A549 (cell line): ENCODE measurements around the gene SLC4A4. TPM values are rescaled to one million over a fixed set of nuclear protein-coding genes. Genes with fewer than 3 reads are reported as not detected.

Experiments
- ATAC-seq, 2 experiments: fragments of 200-7000 bp in 1 of 2; fragments of >200 bp in 1 of 2; cut with Nextera tagmentation in 1 of 2; cut with Tn5 transposase in 1 of 2; 3 replicates each; pipeline versions ENCODE4 v1.8.0 to v1.9.1; 2018 to 2020; ENCODE audit warnings: mild to moderate bottlenecking in 1 of 2, moderate library complexity in 1 of 2
- CTCF ChIA-PET: fragments of 300-600 bp; sonication (Branson Sonifier 250); formaldehyde crosslinking; extraction: SDS; loops from one replicate; lab custom pipeline; 2021; ENCODE audit warnings: antibody characterized with exemption, inconsistent platforms; lab: Yijun Ruan, JAX
- POLR2A ChIA-PET: fragments of 350-600 bp; formaldehyde crosslinking; extraction: SDS; loops from one replicate; lab custom pipeline; 2021; ENCODE audit warnings: antibody characterized with exemption, inconsistent platforms; lab: Yijun Ruan, JAX
- DNase-seq, 2 experiments: peaks; one replicate each; pipeline versions ENCODE4 v3.0.0 to v3.0.0-alpha.2; 2011 to 2016; ENCODE audit warnings: low read depth in 1 of 2, low spot score in 1 of 2
- FAIRE-seq: peaks from 2 replicates; lab custom pipeline; 2011; peaks lifted over from hg19 to GRCh38; lab: Jason Lieb, UNC
- H3K27ac ChIP-seq, 2 experiments: fragments of >200 bp; sonication (Bioruptor Twin); formaldehyde crosslinking; 3 replicates each; pipeline ENCODE4 v1.5.1; 2016 to 2017
- H3K4me1 ChIP-seq: fragments of >200 bp; sonication (Bioruptor Twin); formaldehyde crosslinking; 3 replicates; pipeline ENCODE4 v1.6.1; 2016
- H3K4me2 ChIP-seq: fragments of >200 bp; sonication (Bioruptor Twin); formaldehyde crosslinking; 3 replicates; pipeline ENCODE4 v1.6.1; 2016
- H3K4me3 ChIP-seq: fragments of >200 bp; sonication (Bioruptor Twin); formaldehyde crosslinking; 3 replicates; pipeline ENCODE4 v1.5.1; 2016
- H3K9me3 ChIP-seq: fragments of >200 bp; sonication (Bioruptor Twin); formaldehyde crosslinking; 3 replicates; pipeline ENCODE4 v1.6.1; 2016
- CBX8 ChIP-seq: fragments of 200-600 bp; sonication (generic); IDR thresholded peaks from 2 replicates; pipeline ENCODE4 v1.6.1; 2016
- EHF ChIP-seq: fragments of 250-450 bp; sonication (Bioruptor Pico); IDR thresholded peaks from 2 replicates; pipeline ENCODE4 v1.5.0; 2020; ENCODE audit warnings: mild to moderate bottlenecking
- EHMT2 ChIP-seq: fragments of 200-600 bp; sonication (generic); IDR thresholded peaks from 2 replicates; pipeline ENCODE4 v1.6.1; 2016; ENCODE audit warnings: antibody characterized with exemption, low read depth, mild to moderate bottlenecking, moderate library complexity
- EP300 ChIP-seq, 2 experiments: fragments of >200 bp; sonication (Bioruptor Twin); formaldehyde crosslinking; IDR thresholded peaks; 2 replicates in 1 of 2; 3 replicates in 1 of 2; pipeline ENCODE4 v1.6.1; 2016 to 2017
- FOSL2 ChIP-seq, 2 experiments: fragments of 450-650 bp in 1 of 2; fragments of >200 bp in 1 of 2; sonication (Bioruptor Twin) in 1 of 2; formaldehyde crosslinking; IDR thresholded peaks; 2 replicates each; pipeline versions ENCODE4 v1.5.0 to v1.6.1; 2016 to 2020; ENCODE audit warnings: mild to moderate bottlenecking in 1 of 2, moderate library complexity in 1 of 2
- FOXS1 ChIP-seq: fragments of 250-450 bp; sonication (Bioruptor Pico); IDR thresholded peaks from 2 replicates; pipeline ENCODE4 v1.5.0; 2020; ENCODE audit warnings: mild to moderate bottlenecking, moderate library complexity
- GATA3 ChIP-seq: IDR thresholded peaks from 2 replicates; pipeline ENCODE4 v1.6.1; 2012; ENCODE audit warnings: borderline replicate concordance
- HDAC2 ChIP-seq: fragments of 200-600 bp; sonication (generic); IDR thresholded peaks from 2 replicates; pipeline ENCODE4 v1.6.1; 2016
- HEYL ChIP-seq: fragments of 250-450 bp; sonication (Bioruptor Pico); IDR thresholded peaks from 2 replicates; pipeline ENCODE4 v1.8.0; 2021; ENCODE audit warnings: mild to moderate bottlenecking, moderate library complexity
- HOXA7 ChIP-seq: fragments of 250-450 bp; sonication (Bioruptor Pico); IDR thresholded peaks from 2 replicates; pipeline ENCODE4 v1.5.0; 2020; ENCODE audit warnings: mild to moderate bottlenecking, moderate library complexity
- JUN ChIP-seq, 2 experiments: fragments of >200 bp; sonication (Bioruptor Twin); formaldehyde crosslinking; IDR thresholded peaks; 2 replicates in 1 of 2; 3 replicates in 1 of 2; pipeline ENCODE4 v1.6.1; 2016 to 2017
- JUNB ChIP-seq: fragments of >200 bp; sonication (Bioruptor Twin); formaldehyde crosslinking; IDR thresholded peaks from 2 replicates; pipeline ENCODE4 v1.6.1; 2016
- KDM5A ChIP-seq: fragments of 200-600 bp; sonication (generic); IDR thresholded peaks from 2 replicates; pipeline ENCODE4 v1.6.1; 2016; ENCODE audit warnings: antibody characterized with exemption, mild to moderate bottlenecking
- MYC ChIP-seq: IDR thresholded peaks from 2 replicates; pipeline ENCODE4 v1.6.1; 2012; ENCODE audit warnings: mild to moderate bottlenecking, inconsistent platforms, low read length, improper control_type of control experiment, borderline replicate concordance
- NFE2L2 ChIP-seq: fragments of 150-350 bp; conservative IDR thresholded peaks from 2 replicates; pipeline ENCODE4 v1.6.1; 2014; ENCODE audit warnings: low read length
- NR3C1 ChIP-seq: fragments of >200 bp; sonication (Bioruptor Twin); formaldehyde crosslinking; IDR thresholded peaks from 3 replicates; pipeline ENCODE4 v1.6.1; 2017
- PHF8 ChIP-seq: fragments of 200-600 bp; sonication (generic); IDR thresholded peaks from 2 replicates; pipeline ENCODE4 v1.6.1; 2016; ENCODE audit warnings: low read depth, mild to moderate bottlenecking, antibody characterized with exemption, moderate library complexity, borderline replicate concordance
- RAD21 ChIP-seq, 2 experiments: fragments of >200 bp in 1 of 2; sonication (Bioruptor Twin) in 1 of 2; formaldehyde crosslinking in 1 of 2; IDR thresholded peaks in 1 of 2; conservative IDR thresholded peaks in 1 of 2; 2 replicates in 1 of 2; 3 replicates in 1 of 2; pipeline ENCODE4 v1.6.1; 2012 to 2018; ENCODE audit warnings: inconsistent platforms in 1 of 2
- RCOR1 ChIP-seq: fragments of 150-350 bp; IDR thresholded peaks from 2 replicates; pipeline ENCODE4 v1.6.1; 2014; ENCODE audit warnings: antibody characterized with exemption, low read length, low read depth
- ZFP36 ChIP-seq: fragments of 450-650 bp; IDR thresholded peaks from 2 replicates; pipeline ENCODE4 v1.6.1; 2014; ENCODE audit warnings: borderline replicate concordance; ENCODE audit not compliant: partially characterized antibody
- WGBS: methylation state at CpG from one replicate; pipeline ENCODE4 v1.1.6; 2017; ENCODE audit errors: missing lambda C conversion rate; 5-methylcytosine and 5-hydroxymethylcytosine counted together
- polyA plus RNA-seq, 4 experiments: library from polyadenylated mRNA; depleted of rRNA in 3 of 4; stranded (reverse); fragments of >200 nt; fragmentation: RNase III in 1 of 4; extraction: RNeasy Plus Mini Kit Qiagen cat#74134 plus additional on column Dnase treatment in 1 of 4; gene quantifications; 2 replicates in 3 of 4; 3 replicates in 1 of 4; pipeline ENCODE4 v1.2.3, GENCODE V29; 2011 to 2017
- TF ChIP-seq, protein P1 (sequence below): fragments of 150-350 bp; IDR thresholded peaks from 2 replicates; pipeline ENCODE4 v1.6.1; 2014; ENCODE audit warnings: low read depth, mild to moderate bottlenecking, low read length
- TF ChIP-seq, protein P2 (sequence below): fragments of >200 bp; sonication (Bioruptor Twin); formaldehyde crosslinking; IDR thresholded peaks from 3 replicates; pipeline ENCODE4 v1.5.1; 2016
- TF ChIP-seq, protein P3 (sequence below): fragments of 450-650 bp; IDR thresholded peaks from 2 replicates; pipeline ENCODE4 v1.6.1; 2014; ENCODE audit warnings: antibody characterized with exemption

The SLC4A4 gene
- polyA plus RNA-seq, 2 of the 4 experiments (the other 2 are of a cell fraction): 1.8 to 2.9 TPM

DNA sequence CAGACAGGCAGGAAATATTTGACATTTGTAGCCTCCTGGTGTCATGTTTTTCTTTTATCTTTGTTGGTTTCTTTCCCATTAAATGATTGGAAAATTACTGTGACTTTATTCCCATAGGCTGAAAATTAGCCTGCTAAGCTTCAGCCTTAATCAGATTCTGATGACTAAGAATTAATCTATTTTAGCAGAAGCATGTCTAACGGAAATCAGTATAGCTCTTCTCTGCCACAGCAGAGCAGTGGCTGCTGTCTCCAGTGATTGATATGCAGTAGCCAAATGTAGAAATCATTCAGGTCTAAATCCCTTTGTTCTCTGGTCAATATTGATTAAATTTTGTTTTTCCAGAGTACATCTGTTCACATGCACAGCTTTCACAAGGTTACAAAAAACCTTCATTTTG, 245.8 kb downstream of the SLC4A4 start:
- POLR2A ChIA-PET: no interaction called here
- ATAC-seq: no peak
- no peak for FAIRE-seq
- Histone ChIP-seq H3K27ac (no peak overlapping the region), H3K4me2 (no peak overlapping the region), H3K4me3 (no peak overlapping the region), H3K4me1 (no peaks in the 10 kb centered on the region), H3K9me3 (peaks cover 3% of the 10 kb centered on the region; the same call in 1 of the 3 replicates)
- no peak for DNase-seq
- WGBS: 75% methylated on average over 1 of the region's 1 CpG
- TF ChIP-seq JUNB: no peak
- no peak for TF ChIP-seq HOXA7
- TF ChIP-seq KDM5A: no peak
- CTCF ChIA-PET: no interaction called here

DNA sequence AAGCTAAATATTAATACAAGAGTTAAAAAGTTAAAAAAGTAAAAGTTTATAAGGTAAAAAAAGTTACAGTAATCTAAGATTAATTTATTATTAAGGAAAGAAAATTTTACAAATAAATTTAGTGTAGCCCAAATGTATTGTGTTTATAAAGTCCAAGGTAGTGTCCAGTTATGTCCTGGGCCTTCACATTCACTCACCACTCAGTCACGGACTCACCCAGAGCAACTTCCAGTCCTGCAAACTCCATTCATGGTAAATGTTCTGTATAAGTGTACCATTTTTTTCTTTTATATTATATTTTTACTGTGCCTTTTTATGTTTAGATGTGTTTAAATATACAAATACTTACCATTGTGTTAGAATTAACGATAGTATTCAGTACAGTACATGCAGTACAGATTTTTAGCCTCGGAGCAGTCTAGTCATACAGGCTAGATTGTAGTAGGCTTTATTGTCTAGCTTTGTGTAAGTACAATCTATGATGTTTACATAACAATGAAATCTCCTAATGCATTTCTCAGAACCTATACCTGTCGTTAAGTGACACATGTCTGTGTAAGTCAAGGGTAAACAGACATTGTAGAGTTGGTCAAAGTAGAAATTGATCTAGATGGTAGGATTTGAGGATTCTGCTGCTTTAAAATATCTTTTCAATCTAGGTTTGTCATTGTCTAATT, 247.4 kb downstream of the SLC4A4 start:
- Histone ChIP-seq H3K4me3 (no peak overlapping the region), H3K4me1 (no peaks in the 10 kb centered on the region), H3K27ac (no peak overlapping the region), H3K4me2 (no peak overlapping the region), H3K9me3 (peaks cover 3% of the 10 kb centered on the region; the same call in 1 of the 3 replicates)
- CTCF ChIA-PET: no interaction called here
- TF ChIP-seq, protein P1, sequence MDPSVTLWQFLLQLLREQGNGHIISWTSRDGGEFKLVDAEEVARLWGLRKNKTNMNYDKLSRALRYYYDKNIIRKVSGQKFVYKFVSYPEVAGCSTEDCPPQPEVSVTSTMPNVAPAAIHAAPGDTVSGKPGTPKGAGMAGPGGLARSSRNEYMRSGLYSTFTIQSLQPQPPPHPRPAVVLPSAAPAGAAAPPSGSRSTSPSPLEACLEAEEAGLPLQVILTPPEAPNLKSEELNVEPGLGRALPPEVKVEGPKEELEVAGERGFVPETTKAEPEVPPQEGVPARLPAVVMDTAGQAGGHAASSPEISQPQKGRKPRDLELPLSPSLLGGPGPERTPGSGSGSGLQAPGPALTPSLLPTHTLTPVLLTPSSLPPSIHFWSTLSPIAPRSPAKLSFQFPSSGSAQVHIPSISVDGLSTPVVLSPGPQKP: no peak
- TF ChIP-seq ZFP36 (no peak), CBX8 (no peak), JUN (IDR thresholded peaks at IDR 0.05) (no peak), HDAC2 (no peak), NR3C1 (no peak), HEYL (CRISPR knock-in tag) (no peak), MYC (no peak), PHF8 (no peak), RAD21 (conservative IDR thresholded peaks at IDR 0.05 in 1 of 2, IDR thresholded peaks at IDR 0.05 in 1 of 2) (no peak), GATA3 (no peak)
- TF ChIP-seq, protein P2, sequence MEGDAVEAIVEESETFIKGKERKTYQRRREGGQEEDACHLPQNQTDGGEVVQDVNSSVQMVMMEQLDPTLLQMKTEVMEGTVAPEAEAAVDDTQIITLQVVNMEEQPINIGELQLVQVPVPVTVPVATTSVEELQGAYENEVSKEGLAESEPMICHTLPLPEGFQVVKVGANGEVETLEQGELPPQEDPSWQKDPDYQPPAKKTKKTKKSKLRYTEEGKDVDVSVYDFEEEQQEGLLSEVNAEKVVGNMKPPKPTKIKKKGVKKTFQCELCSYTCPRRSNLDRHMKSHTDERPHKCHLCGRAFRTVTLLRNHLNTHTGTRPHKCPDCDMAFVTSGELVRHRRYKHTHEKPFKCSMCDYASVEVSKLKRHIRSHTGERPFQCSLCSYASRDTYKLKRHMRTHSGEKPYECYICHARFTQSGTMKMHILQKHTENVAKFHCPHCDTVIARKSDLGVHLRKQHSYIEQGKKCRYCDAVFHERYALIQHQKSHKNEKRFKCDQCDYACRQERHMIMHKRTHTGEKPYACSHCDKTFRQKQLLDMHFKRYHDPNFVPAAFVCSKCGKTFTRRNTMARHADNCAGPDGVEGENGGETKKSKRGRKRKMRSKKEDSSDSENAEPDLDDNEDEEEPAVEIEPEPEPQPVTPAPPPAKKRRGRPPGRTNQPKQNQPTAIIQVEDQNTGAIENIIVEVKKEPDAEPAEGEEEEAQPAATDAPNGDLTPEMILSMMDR: no peak
- DNase-seq (no peak), ATAC-seq (no peak), FAIRE-seq (no peak)
- 43% methylated on average over 4 of the region's 4 CpGs for WGBS
- POLR2A ChIA-PET: no interaction called here

DNA sequence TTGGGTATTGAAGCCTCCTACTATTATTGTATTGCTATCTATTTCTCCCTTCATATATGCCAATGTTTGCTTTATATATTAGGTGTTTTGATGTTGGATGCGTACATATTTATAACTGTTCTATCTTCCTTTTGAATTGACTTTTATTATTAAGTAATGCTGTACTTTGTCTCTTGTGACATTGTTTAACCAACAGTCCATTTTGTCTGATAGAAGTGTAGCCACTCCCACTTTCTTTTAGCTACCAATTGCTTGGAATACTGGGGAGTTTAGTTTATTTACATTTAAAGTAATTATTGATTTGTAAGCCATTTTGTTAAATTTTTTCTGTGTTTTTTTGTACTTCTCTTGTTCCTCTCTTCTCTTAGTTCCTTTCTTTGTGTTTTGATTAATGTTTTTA, 249.2 kb downstream of the SLC4A4 start:
- no peak for TF ChIP-seq EHF
- TF ChIP-seq, protein P3, sequence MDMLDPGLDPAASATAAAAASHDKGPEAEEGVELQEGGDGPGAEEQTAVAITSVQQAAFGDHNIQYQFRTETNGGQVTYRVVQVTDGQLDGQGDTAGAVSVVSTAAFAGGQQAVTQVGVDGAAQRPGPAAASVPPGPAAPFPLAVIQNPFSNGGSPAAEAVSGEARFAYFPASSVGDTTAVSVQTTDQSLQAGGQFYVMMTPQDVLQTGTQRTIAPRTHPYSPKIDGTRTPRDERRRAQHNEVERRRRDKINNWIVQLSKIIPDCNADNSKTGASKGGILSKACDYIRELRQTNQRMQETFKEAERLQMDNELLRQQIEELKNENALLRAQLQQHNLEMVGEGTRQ: no peak
- no peak for TF ChIP-seq FOXS1 (CRISPR knock-in tag)
- no peak for TF ChIP-seq JUN (IDR thresholded peaks at IDR 0.05)
- no peak for TF ChIP-seq RCOR1
- TF ChIP-seq FOSL2 (IDR thresholded peaks at IDR 0.05): no peak
- TF ChIP-seq FOSL2 (CRISPR knock-in tag; IDR thresholded peaks at IDR 0.05): no peak
- TF ChIP-seq EP300 (IDR thresholded peaks at IDR 0.05): no peak
- no peak for TF ChIP-seq EHMT2
- TF ChIP-seq NFE2L2: no peak
- H3K4me3 ChIP-seq: no peak overlapping the region
- ChIA-PET CTCF (no interaction called here), POLR2A (no interaction called here)
- H3K4me2 ChIP-seq: no peak overlapping the region
- no peaks in the 10 kb centered on the region for H3K9me3 ChIP-seq
- DNase-seq (no peak), FAIRE-seq (no peak), ATAC-seq (no peak)
- WGBS: 83% methylated on average over 1 of the region's 1 CpG
- no peaks in the 10 kb centered on the region for H3K4me1 ChIP-seq
- H3K27ac ChIP-seq: no peak overlapping the region
